Coronary artery (tissue), 2 donors: Measurements from ENCODE around the gene TBXA2R.

Experiments used
- DNase-seq: peaks from one replicate; pipeline ENCODE4 v3.0.0-alpha.2; 2017; ENCODE audit warnings: low spot score
- H3K27ac ChIP-seq, 2 donors: fragments of 200-600 bp; sonication (generic); one replicate each; pipeline ENCODE4 v1.5.1; 2016 to 2019
- H3K4me3 ChIP-seq: fragments of 200-600 bp; sonication (generic); 2 replicates; pipeline ENCODE4 v1.5.1; 2016; ENCODE audit warnings: mild to moderate bottlenecking, moderate library complexity
- CTCF ChIP-seq: fragments of 200-600 bp; sonication (generic); IDR thresholded peaks from one replicate; pipeline ENCODE4 v1.5.1; 2019; ENCODE audit warnings: antibody characterized with exemption

The TBXA2R gene

GRCh38 chr19:3606690-3607289 is at the start of gene TBXA2R:
TBXA2R (minus strand) TSS chr19:3606875; CDS start chr19:3600634, 6,241 bp downstream.
- Histone ChIP-seq H3K4me3 (peak within 1 kb of the TSS; percentile 84), H3K27ac (peak within 1 kb of the TSS; percentile 92 to 96)
- no peak for TF ChIP-seq CTCF
- peak; percentile 92 for DNase-seq

GRCh38 chr19:3656073-3656746 is 49.5 kb upstream of the TBXA2R start:
- DNase-seq, result no peak
- H3K4me3 ChIP-seq, result no peak overlapping the region
- H3K27ac ChIP-seq, result no peak overlapping the region
- TF ChIP-seq CTCF, result no peak

- DNase-seq, result no peak
- H3K27ac ChIP-seq, result no peak overlapping the region
- H3K4me3 ChIP-seq, result no peak overlapping the region
- TF ChIP-seq CTCF, result no peak
Observed at GRCh38 chr19:3655402-3656072, 48.9 kb upstream of the TBXA2R start.

GRCh38 chr19:3653865-3654513 is 47.3 kb upstream of the TBXA2R start:
- Histone ChIP-seq H3K4me3 (no peak overlapping the region), H3K27ac (no peak overlapping the region)
- no peak for DNase-seq
- TF ChIP-seq CTCF, result no peak

- Histone ChIP-seq H3K27ac (no peak overlapping the region), H3K4me3 (no peak overlapping the region)
- DNase-seq, result no peak
- no peak for TF ChIP-seq CTCF
Observed at GRCh38 chr19:3653081-3653795, 46.6 kb upstream of the TBXA2R start.

- Histone ChIP-seq H3K27ac (no peak overlapping the region), H3K4me3 (no peak overlapping the region)
- TF ChIP-seq CTCF, result no peak
- DNase-seq, result no peak
Observed at GRCh38 chr19:3652422-3652821, 45.7 kb upstream of the TBXA2R start.
